HepG2 (cell line): ENCODE results near the gene FRRS1. TPM values are rescaled to one million over a fixed set of nuclear protein-coding genes. Genes with fewer than 3 reads are reported as not detected.

Experiments used
- BATF2 ChIP-seq: sonication (generic); formaldehyde crosslinking; IDR thresholded peaks from 2 replicates; pipeline ENCODE4 v1.8.0; 2022; ENCODE audit warnings: mild to moderate bottlenecking, missing genetic modification reagents, moderate library complexity
- CEBPB ChIP-seq: IDR thresholded peaks from 2 replicates; pipeline ENCODE4 v1.6.1; 2011; ENCODE audit warnings: low read depth, low read length, improper control_type of control experiment, borderline replicate concordance
- EP300 ChIP-seq, 3 experiments: sonication (generic) in 1 of 3; formaldehyde crosslinking in 1 of 3; IDR thresholded peaks; 2 replicates each; pipeline versions ENCODE4 v1.5.1 to v1.6.1; 2011 to 2020; ENCODE audit warnings: low read depth in 2 of 3, low read length in 2 of 3, borderline replicate concordance in 1 of 3, improper control_type of control experiment in 1 of 3, mild to moderate bottlenecking in 1 of 3, missing genetic modification reagents in 1 of 3, moderate library complexity in 1 of 3
- ESRRA ChIP-seq: sonication (generic); formaldehyde crosslinking; IDR thresholded peaks from 2 replicates; pipeline ENCODE4 v1.5.1; 2020; ENCODE audit warnings: mild to moderate bottlenecking, low read depth, missing genetic modification reagents
- FOXM1 ChIP-seq: sonication (generic); formaldehyde crosslinking; IDR thresholded peaks from 2 replicates; pipeline ENCODE4 v1.5.0; 2020; ENCODE audit warnings: missing genetic modification reagents
- HDAC1 ChIP-seq: sonication (generic); formaldehyde crosslinking; IDR thresholded peaks from 2 replicates; pipeline ENCODE4 v1.5.1; 2020; ENCODE audit warnings: mild to moderate bottlenecking, missing genetic modification reagents
- HDAC2 ChIP-seq: sonication (generic); formaldehyde crosslinking; IDR thresholded peaks from 2 replicates; pipeline ENCODE4 v1.4.0; 2020; ENCODE audit warnings: missing genetic modification reagents
- HMG20A ChIP-seq: IDR thresholded peaks from 2 replicates; pipeline ENCODE4 v1.6.1; 2016; ENCODE audit warnings: borderline replicate concordance
- NR2F6 ChIP-seq, 2 experiments: IDR thresholded peaks; 2 replicates each; pipeline ENCODE4 v1.6.1; 2016; ENCODE audit warnings: antibody characterized with exemption in 1 of 2, mild to moderate bottlenecking in 1 of 2
- PAXIP1 ChIP-seq: sonication (generic); formaldehyde crosslinking; conservative IDR thresholded peaks from 2 replicates; pipeline ENCODE4 v1.4.0; 2020; ENCODE audit warnings: mild to moderate bottlenecking, missing genetic modification reagents, moderate library complexity
- PPARG ChIP-seq: conservative IDR thresholded peaks from 2 replicates; pipeline ENCODE4 v1.6.1; 2016; ENCODE audit warnings: missing biosample characterization, missing genetic modification reagents
- RARA ChIP-seq: IDR thresholded peaks from 2 replicates; pipeline ENCODE4 v1.6.1; 2016; ENCODE audit warnings: missing genetic modification reagents, missing compliant biosample characterization
- SIX1 ChIP-seq: sonication (generic); formaldehyde crosslinking; IDR thresholded peaks from 2 replicates; pipeline ENCODE4 v1.4.0; 2020; ENCODE audit warnings: missing genetic modification reagents, borderline replicate concordance
- THAP11 ChIP-seq: IDR thresholded peaks from 2 replicates; pipeline ENCODE4 v1.6.1; 2016; ENCODE audit warnings: missing biosample characterization, missing genetic modification reagents
- ZNF331 ChIP-seq: sonication (generic); formaldehyde crosslinking; IDR thresholded peaks from 2 replicates; pipeline ENCODE4 v1.4.0; 2020; ENCODE audit warnings: missing genetic modification reagents
- polyA plus RNA-seq, 8 experiments: library from polyadenylated mRNA; depleted of rRNA in 3 of 8; stranded (reverse) in 7 of 8; unstranded in 1 of 8; fragments of >200 nt; fragmentation: Illumina TruSeq in 4 of 8; extraction: Trizol in 4 of 8; gene quantifications; 2 replicates each; pipeline versions ENCODE4 v1.2.1 to v1.2.3, GENCODE V29; 2011 to 2016; ENCODE audit warnings: low read depth in 4 of 8, missing spikeins in 1 of 8, mixed read lengths in 1 of 8; ENCODE audit not compliant: insufficient read depth in 1 of 8
- total RNA-seq, 5 experiments: library from RNA; depleted of rRNA; stranded (reverse); fragments of >200 nt; fragmentation: Illumina TruSeq; extraction: Trizol; gene quantifications; 2 replicates each; pipeline ENCODE4 v1.2.3, GENCODE V29; 2016; ENCODE audit warnings: low read depth in 1 of 5
- TF ChIP-seq, protein P1 (sequence below): sonication (generic); formaldehyde crosslinking; IDR thresholded peaks from 2 replicates; pipeline ENCODE4 v1.4.0; 2020; ENCODE audit warnings: missing genetic modification reagents, borderline replicate concordance
- TF ChIP-seq, protein P2 (sequence below): IDR thresholded peaks from 2 replicates; pipeline ENCODE4 v1.6.1; 2012; ENCODE audit warnings: low read depth, low read length, improper control_type of control experiment
- TF ChIP-seq, protein P3 (sequence below): sonication (generic); formaldehyde crosslinking; IDR thresholded peaks from 2 replicates; pipeline ENCODE4 v1.5.0; 2020; ENCODE audit warnings: mild to moderate bottlenecking, missing genetic modification reagents

The FRRS1 gene
- total and polyA plus RNA-seq, 2 of the 13 experiments (the other 11 are each of a cell fraction or from before 2014, with no cell fraction given) = 22.6 to 23.4 TPM

DNA sequence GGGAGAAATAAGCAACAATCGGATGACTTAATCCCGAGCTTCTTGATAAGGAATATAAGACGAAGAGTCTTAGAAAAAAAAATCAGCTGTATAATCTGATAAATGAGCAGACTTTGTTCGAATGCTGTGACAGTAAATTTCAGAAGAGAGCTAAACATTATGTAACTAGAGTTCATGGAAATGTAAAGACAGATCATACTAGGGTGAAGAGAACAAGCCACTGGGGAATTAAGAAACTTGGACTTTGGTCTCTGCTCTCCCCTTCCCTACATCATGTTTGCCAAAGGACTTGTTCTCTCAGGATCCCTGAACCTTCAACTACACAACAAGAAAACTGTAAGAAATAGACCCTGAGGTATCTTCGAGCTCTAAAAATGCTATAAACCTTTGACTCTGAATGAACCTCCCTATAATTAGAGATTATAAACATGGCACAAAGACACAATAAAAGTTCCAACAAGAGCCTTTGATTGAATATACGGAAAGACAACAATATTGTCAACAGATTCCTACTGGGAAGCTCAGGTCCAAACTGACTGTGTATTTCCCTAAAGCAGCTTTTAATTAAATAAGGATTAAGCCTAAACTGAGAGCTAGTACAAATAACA, 27.5 kb downstream of the FRRS1 start (continued):
- TF ChIP-seq, protein P1, sequence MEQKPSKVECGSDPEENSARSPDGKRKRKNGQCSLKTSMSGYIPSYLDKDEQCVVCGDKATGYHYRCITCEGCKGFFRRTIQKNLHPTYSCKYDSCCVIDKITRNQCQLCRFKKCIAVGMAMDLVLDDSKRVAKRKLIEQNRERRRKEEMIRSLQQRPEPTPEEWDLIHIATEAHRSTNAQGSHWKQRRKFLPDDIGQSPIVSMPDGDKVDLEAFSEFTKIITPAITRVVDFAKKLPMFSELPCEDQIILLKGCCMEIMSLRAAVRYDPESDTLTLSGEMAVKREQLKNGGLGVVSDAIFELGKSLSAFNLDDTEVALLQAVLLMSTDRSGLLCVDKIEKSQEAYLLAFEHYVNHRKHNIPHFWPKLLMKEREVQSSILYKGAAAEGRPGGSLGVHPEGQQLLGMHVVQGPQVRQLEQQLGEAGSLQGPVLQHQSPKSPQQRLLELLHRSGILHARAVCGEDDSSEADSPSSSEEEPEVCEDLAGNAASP = 0 out of 2 replicates have a peak, but pooled peaks have one; percentile 8
- TF ChIP-seq HDAC2 (peak; percentile 71), NR2F6 (IDR thresholded peaks at IDR 0.05) (peak; percentile 69), NR2F6 (CRISPR knock-in tag; IDR thresholded peaks at IDR 0.05) (peak; percentile 25; the same call in 1 of the 2 replicates), SIX1 (peak; percentile 35; the same call in 1 of the 2 replicates), PPARG (CRISPR knock-in tag) (0 out of 2 replicates have a peak, but pooled peaks have one; percentile 33), HMG20A (CRISPR knock-in tag) (peak; percentile 85), HDAC1 (CRISPR knock-in tag) (peak; percentile 43; the same call in 1 of the 2 replicates), FOXM1 (CRISPR knock-in tag) (no peak), ZNF331 (CRISPR knock-in tag) (0 out of 2 replicates have a peak, but pooled peaks have one; percentile 46), ESRRA (peak; percentile 49; the same call in 1 of the 2 replicates), RARA (CRISPR knock-in tag) (peak; percentile 95), CEBPB (peak; percentile 69; the same call in 1 of the 2 replicates), EP300 (IDR thresholded peaks at IDR 0.05; ENCODE audit: low read depth in 2 of 2, low read length in 2 of 2) (peak in 1 of 2 experiments; percentile 76; a peak in 2 of 4 replicates), EP300 (CRISPR knock-in tag; IDR thresholded peaks at IDR 0.05; ENCODE audit: borderline replicate concordance) (peak; percentile 18; the same call in 1 of the 2 replicates), PAXIP1 (CRISPR knock-in tag) (peak; percentile 88), BATF2 (no peak), THAP11 (0 out of 2 replicates have a peak, but pooled peaks have one; percentile 26)
- TF ChIP-seq, protein P2, sequence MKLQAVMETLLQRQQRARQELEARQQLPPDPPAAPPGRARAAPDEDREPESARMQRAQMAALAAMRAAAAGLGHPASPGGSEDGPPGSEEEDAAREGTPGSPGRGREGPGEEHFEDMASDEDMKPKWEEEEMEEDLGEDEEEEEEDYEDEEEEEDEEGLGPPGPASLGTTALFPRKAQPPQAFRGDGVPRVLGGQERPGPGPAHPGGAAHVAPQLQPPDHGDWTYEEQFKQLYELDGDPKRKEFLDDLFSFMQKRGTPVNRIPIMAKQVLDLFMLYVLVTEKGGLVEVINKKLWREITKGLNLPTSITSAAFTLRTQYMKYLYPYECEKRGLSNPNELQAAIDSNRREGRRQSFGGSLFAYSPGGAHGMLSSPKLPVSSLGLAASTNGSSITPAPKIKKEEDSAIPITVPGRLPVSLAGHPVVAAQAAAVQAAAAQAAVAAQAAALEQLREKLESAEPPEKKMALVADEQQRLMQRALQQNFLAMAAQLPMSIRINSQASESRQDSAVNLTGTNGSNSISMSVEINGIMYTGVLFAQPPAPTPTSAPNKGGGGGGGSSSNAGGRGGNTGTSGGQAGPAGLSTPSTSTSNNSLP = peak; percentile 36; the same call in 1 of the 2 replicates
- TF ChIP-seq, protein P3, sequence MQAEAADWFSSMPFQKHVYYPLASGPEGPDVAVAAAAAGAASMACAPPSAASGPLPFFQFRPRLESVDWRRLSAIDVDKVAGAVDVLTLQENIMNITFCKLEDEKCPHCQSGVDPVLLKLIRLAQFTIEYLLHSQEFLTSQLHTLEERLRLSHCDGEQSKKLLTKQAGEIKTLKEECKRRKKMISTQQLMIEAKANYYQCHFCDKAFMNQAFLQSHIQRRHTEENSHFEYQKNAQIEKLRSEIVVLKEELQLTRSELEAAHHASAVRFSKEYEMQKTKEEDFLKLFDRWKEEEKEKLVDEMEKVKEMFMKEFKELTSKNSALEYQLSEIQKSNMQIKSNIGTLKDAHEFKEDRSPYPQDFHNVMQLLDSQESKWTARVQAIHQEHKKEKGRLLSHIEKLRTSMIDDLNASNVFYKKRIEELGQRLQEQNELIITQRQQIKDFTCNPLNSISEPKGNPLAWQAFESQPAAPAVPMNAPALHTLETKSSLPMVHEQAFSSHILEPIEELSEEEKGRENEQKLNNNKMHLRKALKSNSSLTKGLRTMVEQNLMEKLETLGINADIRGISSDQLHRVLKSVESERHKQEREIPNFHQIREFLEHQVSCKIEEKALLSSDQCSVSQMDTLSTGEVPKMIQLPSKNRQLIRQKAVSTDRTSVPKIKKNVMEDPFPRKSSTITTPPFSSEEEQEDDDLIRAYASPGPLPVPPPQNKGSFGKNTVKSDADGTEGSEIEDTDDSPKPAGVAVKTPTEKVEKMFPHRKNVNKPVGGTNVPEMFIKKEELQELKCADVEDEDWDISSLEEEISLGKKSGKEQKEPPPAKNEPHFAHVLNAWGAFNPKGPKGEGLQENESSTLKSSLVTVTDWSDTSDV (CRISPR knock-in tag) = no peak
